ENCODE results near the gene RNASE7.

RNASE7 gene

GRCh38 chr14:21022686-21023085 is 19.5 kb upstream of the RNASE7 start:
- FAIRE-seq: no peak
- no peak for TF ChIP-seq CTCF (IDR thresholded peaks at IDR 0.05; ENCODE audit: insufficient read depth, missing control alignments)
- no peak for DNase-seq (ENCODE audit: insufficient read length, low spot score)

- no peak for TF ChIP-seq CTCF (IDR thresholded peaks at IDR 0.05; ENCODE audit: insufficient read depth, missing control alignments)
- DNase-seq (ENCODE audit: insufficient read length, low spot score) (no peak), FAIRE-seq (no peak)
These were observed 19.0 kb upstream of the RNASE7 start for GRCh38 chr14:21023174-21023573.

- no peak for TF ChIP-seq CTCF (IDR thresholded peaks at IDR 0.05; ENCODE audit: insufficient read depth, missing control alignments)
- FAIRE-seq: no peak
- DNase-seq (ENCODE audit: insufficient read length, low spot score): no peak
These were observed 18.2 kb upstream of the RNASE7 start for GRCh38 chr14:21023817-21024584.

- TF ChIP-seq CTCF (IDR thresholded peaks at IDR 0.05; ENCODE audit: insufficient read depth, missing control alignments): no peak
- DNase-seq (ENCODE audit: insufficient read length, low spot score) (peak; percentile 92), FAIRE-seq (no peak)
These were observed 17.4 kb upstream of the RNASE7 start, which contains the start of gene NDRG2 for GRCh38 chr14:21024585-21025370. NDRG2 (minus strand) TSS chr14:21025061; CDS start chr14:21023315, 1,746 bp downstream.

- FAIRE-seq (no peak), DNase-seq (ENCODE audit: insufficient read length, low spot score) (no peak)
- no peak for TF ChIP-seq CTCF (IDR thresholded peaks at IDR 0.05; ENCODE audit: insufficient read depth, missing control alignments)
These were observed 16.5 kb upstream of the RNASE7 start for GRCh38 chr14:21025371-21026273.

GRCh38 chr14:21026274-21026987 is 15.7 kb upstream of the RNASE7 start:
- no peak for TF ChIP-seq CTCF (IDR thresholded peaks at IDR 0.05; ENCODE audit: insufficient read depth, missing control alignments)
- FAIRE-seq: no peak

More at GRCh38 chr14:21026274-21026987, 15.7 kb upstream of the RNASE7 start:
- DNase-seq (ENCODE audit: insufficient read length, low spot score): no peak
